ENCODE measurements around the gene SLC43A1. TPM values are rescaled to one million over a fixed set of nuclear protein-coding genes. Genes with fewer than 3 reads are reported as not detected.
A peak's percentile ranks its signal among the peaks of the same experiment; 100 is the strongest.

Gene SLC43A1
- polyA plus RNA-seq, 1 experiment = 14.6 TPM

DNA sequence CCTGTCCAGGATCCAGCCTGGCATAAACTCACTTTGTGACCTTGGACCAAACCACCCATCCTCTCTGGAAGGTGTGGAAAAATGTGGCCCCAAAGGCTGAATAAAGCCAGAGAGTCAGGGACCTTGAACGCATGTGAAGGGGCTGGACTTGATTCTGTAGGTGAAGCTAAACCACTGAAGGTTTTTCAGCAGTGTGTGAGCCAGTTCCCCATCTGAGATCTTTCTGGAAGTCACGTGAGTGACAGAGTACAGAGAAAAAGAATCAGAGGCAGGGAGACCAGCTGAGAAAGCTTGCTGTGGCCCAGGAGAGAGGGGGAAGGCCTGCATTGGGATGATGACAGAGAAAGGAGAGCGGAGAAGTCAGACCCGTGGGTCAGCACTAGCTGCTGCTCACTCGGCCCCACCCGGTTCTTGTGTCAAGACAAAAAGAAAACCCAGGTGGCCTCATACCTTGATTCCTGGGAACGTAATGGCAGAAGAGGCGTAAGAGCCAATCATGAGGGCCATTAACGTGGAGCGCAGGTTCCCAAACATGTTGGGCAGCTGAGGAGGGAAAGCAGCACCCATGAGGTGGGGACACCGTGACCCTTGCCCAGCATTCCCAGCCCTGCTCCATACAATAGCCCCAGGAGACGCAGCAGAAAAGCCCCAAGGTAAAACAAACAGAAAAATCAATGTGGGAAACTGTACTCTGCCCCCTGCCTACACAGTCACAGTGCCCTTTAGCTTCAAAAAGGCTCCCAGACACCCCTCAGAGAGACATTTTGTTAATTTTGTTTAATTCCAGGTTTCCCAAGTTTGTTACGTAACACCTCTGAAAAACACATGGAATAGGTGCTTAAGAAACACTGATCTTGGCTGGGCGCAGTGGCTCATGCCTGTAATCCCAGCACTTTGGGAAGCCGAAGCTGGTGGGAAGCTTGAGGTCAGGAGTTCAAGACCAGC, 17.9 kb downstream of the SLC43A1 start:
- POLR2A ChIA-PET = interaction anchor here (1.1 kb wide), 1 partner anchor 17 kb away, joined by 3 read pairs; no protein-coding TSS in a partner anchor
- CTCF ChIA-PET = interaction anchor here (0.5 to 1.8 kb wide), 5 partner anchors 29 to 1044 kb away, joined by 3 to 10 read pairs (median 3); no protein-coding TSS in a partner anchor
- Histone ChIP-seq H3K27ac (ENCODE audit: low read depth, low read length) (no peak overlapping the region), H3K9me3 (ENCODE audit: control insufficient read depth, insufficient read depth, low read length) (no peaks in the 10 kb centered on the region; the same call in 1 of the 2 replicates), H3K27me3 (ENCODE audit: control insufficient read depth, insufficient read depth, low read length) (no peaks in the 10 kb centered on the region), H3K4me3 (ENCODE audit: low read depth, low read length) (no peak overlapping the region)
- TF ChIP-seq, protein P1, sequence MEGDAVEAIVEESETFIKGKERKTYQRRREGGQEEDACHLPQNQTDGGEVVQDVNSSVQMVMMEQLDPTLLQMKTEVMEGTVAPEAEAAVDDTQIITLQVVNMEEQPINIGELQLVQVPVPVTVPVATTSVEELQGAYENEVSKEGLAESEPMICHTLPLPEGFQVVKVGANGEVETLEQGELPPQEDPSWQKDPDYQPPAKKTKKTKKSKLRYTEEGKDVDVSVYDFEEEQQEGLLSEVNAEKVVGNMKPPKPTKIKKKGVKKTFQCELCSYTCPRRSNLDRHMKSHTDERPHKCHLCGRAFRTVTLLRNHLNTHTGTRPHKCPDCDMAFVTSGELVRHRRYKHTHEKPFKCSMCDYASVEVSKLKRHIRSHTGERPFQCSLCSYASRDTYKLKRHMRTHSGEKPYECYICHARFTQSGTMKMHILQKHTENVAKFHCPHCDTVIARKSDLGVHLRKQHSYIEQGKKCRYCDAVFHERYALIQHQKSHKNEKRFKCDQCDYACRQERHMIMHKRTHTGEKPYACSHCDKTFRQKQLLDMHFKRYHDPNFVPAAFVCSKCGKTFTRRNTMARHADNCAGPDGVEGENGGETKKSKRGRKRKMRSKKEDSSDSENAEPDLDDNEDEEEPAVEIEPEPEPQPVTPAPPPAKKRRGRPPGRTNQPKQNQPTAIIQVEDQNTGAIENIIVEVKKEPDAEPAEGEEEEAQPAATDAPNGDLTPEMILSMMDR (IDR thresholded peaks at IDR 0.05; ENCODE audit: low read depth, low read length) = no peak
- DNase-seq (ENCODE audit: low read depth, low spot score) = no peak

DNA sequence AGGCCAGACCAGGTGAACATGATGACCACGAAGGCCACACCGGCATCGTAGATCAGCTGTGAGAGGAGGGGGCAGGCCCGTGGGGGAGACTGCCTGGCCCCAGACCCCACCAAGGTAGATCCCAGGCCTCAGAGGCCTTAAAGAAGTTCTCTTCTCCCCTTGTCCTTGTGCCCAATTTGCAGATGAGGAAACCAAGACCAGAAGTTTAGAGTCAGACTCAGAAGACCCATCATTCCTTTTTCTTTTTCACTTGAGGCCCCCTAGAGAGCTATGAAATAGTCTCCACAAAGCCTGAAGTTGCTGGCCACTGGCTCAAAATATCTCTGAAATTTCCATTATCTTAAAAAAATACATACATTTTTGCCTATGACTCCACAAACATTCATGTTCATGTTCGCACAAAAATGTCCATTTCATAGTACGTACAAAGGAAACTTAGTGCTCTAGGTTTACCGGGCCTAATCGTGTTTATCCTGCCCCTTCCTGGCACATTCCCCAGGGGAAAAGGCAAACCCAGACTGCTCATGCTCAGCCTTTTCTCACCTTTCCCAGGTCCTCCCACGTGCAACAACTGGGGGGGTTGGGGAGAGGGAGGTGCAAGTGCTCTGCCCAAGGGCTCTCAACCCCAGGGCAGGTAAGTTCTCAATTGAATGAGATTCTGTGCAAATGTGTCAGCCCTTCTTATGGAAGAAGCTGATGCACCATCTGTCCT, 19.2 kb downstream of the SLC43A1 start:
- H3K27ac ChIP-seq (ENCODE audit: low read depth, low read length) = no peak overlapping the region
- TF ChIP-seq, protein P1 (IDR thresholded peaks at IDR 0.05; ENCODE audit: low read depth, low read length) = no peak
- DNase-seq (ENCODE audit: low read depth, low spot score) = no peak
- ChIA-PET POLR2A (no interaction called here), CTCF (interaction anchor here (1.3 to 6.3 kb wide), 3 partner anchors 31 to 38 kb away, joined by 3 to 121 read pairs (median 10); no protein-coding TSS in a partner anchor)
- H3K27me3 ChIP-seq (ENCODE audit: control insufficient read depth, insufficient read depth, low read length) = no peaks in the 10 kb centered on the region
- no peak overlapping the region for H3K4me3 ChIP-seq (ENCODE audit: low read depth, low read length)
- no peaks in the 10 kb centered on the region; the same call in 1 of the 2 replicates for H3K9me3 ChIP-seq (ENCODE audit: control insufficient read depth, insufficient read depth, low read length)

GRCh38 chr11:57493507-57494503, 21.7 kb downstream of the SLC43A1 start:
- DNase-seq (ENCODE audit: low read depth, low spot score) = no peak
- TF ChIP-seq, protein P1 (IDR thresholded peaks at IDR 0.05; ENCODE audit: low read depth, low read length) = peak; percentile 87
- peak overlapping the region; percentile 31 for H3K27ac ChIP-seq (ENCODE audit: low read depth, low read length)
- ChIA-PET POLR2A (interaction anchor here (1.1 kb wide), 1 partner anchor 33 kb away, joined by 5 read pairs; no protein-coding TSS in a partner anchor), CTCF (interaction anchor here (0.6 to 6.3 kb wide), 40 partner anchors 8 to 1032 kb away, joined by 3 to 121 read pairs (median 5); partner anchors contain the start of genes RTN4RL2, SLC43A1, SMTNL1 and TNKS1BP1)
- no peaks in the 10 kb centered on the region for H3K27me3 ChIP-seq (ENCODE audit: control insufficient read depth, insufficient read depth, low read length)
- no peak overlapping the region for H3K4me3 ChIP-seq (ENCODE audit: low read depth, low read length)
- no peaks in the 10 kb centered on the region for H3K9me3 ChIP-seq (ENCODE audit: control insufficient read depth, insufficient read depth, low read length)

DNA sequence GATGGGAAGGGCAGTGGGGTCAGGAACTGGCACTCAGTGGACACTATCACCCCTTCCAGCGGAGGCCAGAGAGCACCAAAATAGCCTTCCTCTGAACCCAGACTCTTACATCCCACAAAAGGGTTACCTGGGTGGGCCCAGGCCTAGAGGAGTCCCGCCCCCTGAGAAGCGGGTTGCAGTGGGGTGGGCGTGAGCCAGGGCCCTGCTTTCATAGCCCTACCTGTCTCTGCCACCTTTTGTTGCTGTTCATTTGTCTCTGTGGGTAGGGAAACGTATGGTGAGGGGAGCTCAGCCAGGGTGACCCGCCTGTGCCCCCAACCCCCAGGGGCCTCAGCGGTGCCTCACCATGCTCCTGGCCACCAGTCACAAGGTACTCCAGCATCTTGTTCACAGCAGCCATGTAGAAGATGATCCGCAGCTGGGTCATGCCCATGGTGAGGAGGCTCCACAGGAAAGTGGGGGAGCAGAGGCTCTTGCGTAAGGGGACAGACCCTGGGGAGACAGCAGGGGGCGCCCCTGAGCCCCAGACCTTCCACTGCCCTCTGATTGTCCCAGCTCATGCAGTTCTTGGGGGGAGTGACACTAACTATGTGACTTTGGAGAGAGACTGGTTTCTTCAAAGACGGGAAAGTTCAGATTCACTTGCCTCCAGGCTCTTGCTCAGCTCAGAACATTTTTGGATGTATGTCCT, 24.0 kb downstream of the SLC43A1 start:
- TF ChIP-seq, protein P1 (IDR thresholded peaks at IDR 0.05; ENCODE audit: low read depth, low read length) = peak; percentile 58
- ChIA-PET POLR2A (interaction anchor here (0.6 kb wide), 1 partner anchor 20 kb away, joined by 3 read pairs; no protein-coding TSS in a partner anchor), CTCF (interaction anchor here (0.7 to 6.3 kb wide), 16 partner anchors 8 to 1032 kb away, joined by 3 to 121 read pairs (median 5); partner anchors contain the start of gene RTN4RL2)
- Histone ChIP-seq H3K27me3 (ENCODE audit: control insufficient read depth, insufficient read depth, low read length) (no peaks in the 10 kb centered on the region), H3K27ac (ENCODE audit: low read depth, low read length) (no peak overlapping the region), H3K9me3 (ENCODE audit: control insufficient read depth, insufficient read depth, low read length) (no peaks in the 10 kb centered on the region), H3K4me3 (ENCODE audit: low read depth, low read length) (no peak overlapping the region)
- no peak for DNase-seq (ENCODE audit: low read depth, low spot score)

Measured in AG04450 (cell line).